ENCODE measurements around the gene CD27. TPM values are rescaled to one million over a fixed set of nuclear protein-coding genes. Genes with fewer than 3 reads are reported as not detected.
"Not testable (repeated sequence)": the region's sequence is repeated elsewhere in the genome, so short reads cannot be mapped to it uniquely, and the experiment has no call there.

Gene CD27
- total and polyA plus RNA-seq, 2 of the 8 experiments (the other 6 are each of a cell fraction or from before 2014, with no cell fraction given), result 0.28 to 0.39 TPM

DNA sequence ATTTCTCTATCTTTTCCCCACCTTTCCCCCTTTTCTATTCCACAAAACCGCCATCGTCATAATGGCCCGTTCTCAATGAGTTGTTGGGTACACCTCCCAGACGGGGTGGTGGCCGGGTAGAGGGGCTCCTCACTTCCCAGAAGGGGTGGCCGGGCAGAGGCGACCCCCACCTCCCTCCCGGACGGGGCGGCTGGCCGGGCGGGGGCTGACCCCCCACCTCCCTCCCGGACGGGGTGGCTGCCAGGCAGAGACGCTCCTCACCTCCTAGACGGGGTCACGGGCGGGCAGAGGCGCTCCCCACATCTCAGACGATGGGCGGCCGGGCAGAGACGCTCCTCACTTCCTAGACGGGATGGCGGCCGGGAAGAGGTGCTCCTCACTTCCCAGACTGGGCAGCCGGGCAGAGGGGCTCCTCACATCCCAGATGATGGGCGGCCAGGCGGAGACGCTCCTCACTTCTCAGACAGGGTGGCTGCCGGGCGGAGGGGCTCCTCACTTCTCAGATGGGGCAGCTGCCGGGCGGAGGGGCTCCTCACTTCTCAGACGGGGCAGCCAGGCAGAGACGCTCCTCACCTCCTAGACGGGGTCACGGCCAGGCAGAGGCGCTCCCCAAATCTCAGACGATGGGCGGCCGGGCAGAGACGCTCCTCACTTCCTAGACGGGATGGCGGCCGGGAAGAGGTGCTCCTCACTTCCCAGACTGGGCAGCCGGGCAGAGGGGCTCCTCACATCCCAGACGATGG, 30.6 kb downstream of the CD27 start:
- H3K79me1 ChIP-seq (ENCODE audit: low read depth, low read length); H3K9ac ChIP-seq (replicated peaks in 1 of 4; ENCODE audit: extremely low read depth in 1 of 4, low read depth in 3 of 4, low read length in 3 of 4); H3K56ac ChIP-seq (replicated peaks; ENCODE audit: insufficient read length, low read depth, low read length); H2BK12ac ChIP-seq (ENCODE audit: low read depth, low read length); H2AK5ac ChIP-seq (ENCODE audit: low read depth, low read length); H4K5ac ChIP-seq (ENCODE audit: insufficient read length, low read depth, low read length); H3K27ac ChIP-seq (ENCODE audit: low read depth, low read length); H2BK5ac ChIP-seq (ENCODE audit: low read depth, low read length); H3K4me1 ChIP-seq (replicated peaks in 1 of 4; ENCODE audit: control insufficient read depth in 3 of 4, insufficient read depth in 4 of 4, low read length in 3 of 4); H3K36me3 ChIP-seq (ENCODE audit: control insufficient read depth in 2 of 4, insufficient read depth in 4 of 4, low read length in 3 of 4); H3K27me3 ChIP-seq (replicated peaks in 1 of 4; ENCODE audit: control insufficient read depth in 3 of 4, extremely low read depth in 1 of 4, insufficient read depth in 3 of 4, low read length in 3 of 4); H2BK120ac ChIP-seq (replicated peaks; ENCODE audit: low read depth, low read length); H2AFZ ChIP-seq (ENCODE audit: low read length); H4K8ac ChIP-seq (ENCODE audit: extremely low read depth, insufficient read depth, low read length); H3K14ac ChIP-seq (ENCODE audit: insufficient read length); H4K91ac ChIP-seq (replicated peaks; ENCODE audit: insufficient read length, low read length); H3K4me2 ChIP-seq (ENCODE audit: insufficient read depth in 1 of 2, low read depth in 2 of 2, low read length in 2 of 2); H3K23ac ChIP-seq (ENCODE audit: insufficient read length); POLR2A ChIA-PET (ENCODE audit: partially characterized antibody); H3K79me2 ChIP-seq (ENCODE audit: control insufficient read depth in 1 of 2, insufficient read depth in 2 of 2, low read length in 2 of 2); FAIRE-seq; H3K4me3 ChIP-seq (ENCODE audit: extremely low read depth in 1 of 4, insufficient read depth in 2 of 4, low read depth in 3 of 4, low read length in 4 of 4); H2BK15ac ChIP-seq (ENCODE audit: low read length); DNase-seq (ENCODE audit: low read depth in 1 of 2, low spot score in 2 of 2); H3K4ac ChIP-seq (replicated peaks; ENCODE audit: insufficient read length, low read depth, low read length); H4K20me1 ChIP-seq (replicated peaks in 1 of 2; ENCODE audit: control insufficient read depth in 1 of 2, insufficient read depth in 2 of 2, low read length in 2 of 2); CTCF ChIA-PET (ENCODE audit: partially characterized antibody); H3K23me2 ChIP-seq (ENCODE audit: low read depth, low read length); H3K18ac ChIP-seq (ENCODE audit: extremely low read depth, low read length); H2BK20ac ChIP-seq (ENCODE audit: low read length): not testable (repeated sequence)
- WGBS, 2 experiments (ENCODE audit: extremely low coverage in 1 of 2, insufficient coverage in 1 of 2, insufficient read length in 1 of 2, insufficient replicate concordance in 2 of 2, low coverage in 1 of 2, low lambda C conversion rate in 2 of 2, missing lambda C conversion rate in 1 of 2), result 86% methylated on average over 13 of the region's 48 CpGs; no CpG with 5 or more reads in 1 of the 2 experiments
- H3K9me3 ChIP-seq (ENCODE audit: insufficient read depth in 2 of 2, low read depth in 1 of 2, low read length in 1 of 2), result peaks cover 0 to 10% of the 10 kb centered on the region in 2 experiments; a peak in 2 of 4 replicates
